Measurements from ENCODE around the gene EFTUD2.

- TF ChIP-seq CTCF (IDR thresholded peaks at IDR 0.05) (no peak), ZNF121 (CRISPR knock-in tag; IDR thresholded peaks at IDR 0.05) (no peak), IRF2 (CRISPR knock-in tag; IDR thresholded peaks at IDR 0.05; ENCODE audit: borderline replicate concordance, low read depth) (no peak), NR3C1 (CRISPR knock-in tag; conservative IDR thresholded peaks at IDR 0.05; ENCODE audit: low read depth) (no peak), HMGA2 (CRISPR knock-in tag; IDR thresholded peaks at IDR 0.05) (no peak)
These were observed 10.2 kb downstream of the EFTUD2 start for GRCh38 chr17:44889003-44889402.

All from WTC11 (cell line).